Cardiac fibroblast (primary cell): Measurements from ENCODE around the gene ZNF827.

Experiments
- DNase-seq, 2 donors: peaks; one replicate each; pipeline versions ENCODE4 v3.0.0 to v3.0.0-alpha.2; 2010; ENCODE audit warnings: low read depth in 2 of 2
- H3K4me3 ChIP-seq, 2 donors: replicated peaks in 1 of 2; 1 replicate in 1 of 2; 2 replicates in 1 of 2; pipeline ENCODE4 v1.5.1; 2011; ENCODE audit warnings: low read depth in 2 of 2, low read length in 2 of 2, mild to moderate bottlenecking in 2 of 2, moderate library complexity in 1 of 2
- TF ChIP-seq, protein P1 (sequence below): IDR thresholded peaks from one replicate; pipeline ENCODE4 v1.5.1; 2011; ENCODE audit warnings: low read depth, mild to moderate bottlenecking, low read length, inconsistent platforms

ZNF827 gene

DNA sequence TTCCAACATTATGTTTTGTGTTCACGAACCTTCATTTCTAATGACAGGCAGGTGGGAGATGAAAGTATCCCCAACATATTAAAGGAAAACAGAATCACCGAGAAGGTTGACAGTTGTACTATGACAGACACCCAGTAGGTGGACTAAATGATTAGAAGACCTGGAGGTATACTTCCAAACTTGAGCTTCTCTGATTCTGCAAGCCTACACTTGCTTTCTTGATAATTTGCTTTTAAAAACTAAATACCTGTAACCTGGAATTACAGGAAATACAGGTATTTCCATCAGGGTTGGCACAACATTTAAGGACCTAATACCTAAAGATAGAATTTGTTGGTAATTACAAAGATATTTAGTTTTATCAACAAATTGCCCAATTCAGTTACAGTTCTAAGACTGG is 215.3 kb downstream of the ZNF827 start:
- TF ChIP-seq, protein P1, sequence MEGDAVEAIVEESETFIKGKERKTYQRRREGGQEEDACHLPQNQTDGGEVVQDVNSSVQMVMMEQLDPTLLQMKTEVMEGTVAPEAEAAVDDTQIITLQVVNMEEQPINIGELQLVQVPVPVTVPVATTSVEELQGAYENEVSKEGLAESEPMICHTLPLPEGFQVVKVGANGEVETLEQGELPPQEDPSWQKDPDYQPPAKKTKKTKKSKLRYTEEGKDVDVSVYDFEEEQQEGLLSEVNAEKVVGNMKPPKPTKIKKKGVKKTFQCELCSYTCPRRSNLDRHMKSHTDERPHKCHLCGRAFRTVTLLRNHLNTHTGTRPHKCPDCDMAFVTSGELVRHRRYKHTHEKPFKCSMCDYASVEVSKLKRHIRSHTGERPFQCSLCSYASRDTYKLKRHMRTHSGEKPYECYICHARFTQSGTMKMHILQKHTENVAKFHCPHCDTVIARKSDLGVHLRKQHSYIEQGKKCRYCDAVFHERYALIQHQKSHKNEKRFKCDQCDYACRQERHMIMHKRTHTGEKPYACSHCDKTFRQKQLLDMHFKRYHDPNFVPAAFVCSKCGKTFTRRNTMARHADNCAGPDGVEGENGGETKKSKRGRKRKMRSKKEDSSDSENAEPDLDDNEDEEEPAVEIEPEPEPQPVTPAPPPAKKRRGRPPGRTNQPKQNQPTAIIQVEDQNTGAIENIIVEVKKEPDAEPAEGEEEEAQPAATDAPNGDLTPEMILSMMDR, result no peak
- no peak for DNase-seq
- no peak overlapping the region for H3K4me3 ChIP-seq

DNA sequence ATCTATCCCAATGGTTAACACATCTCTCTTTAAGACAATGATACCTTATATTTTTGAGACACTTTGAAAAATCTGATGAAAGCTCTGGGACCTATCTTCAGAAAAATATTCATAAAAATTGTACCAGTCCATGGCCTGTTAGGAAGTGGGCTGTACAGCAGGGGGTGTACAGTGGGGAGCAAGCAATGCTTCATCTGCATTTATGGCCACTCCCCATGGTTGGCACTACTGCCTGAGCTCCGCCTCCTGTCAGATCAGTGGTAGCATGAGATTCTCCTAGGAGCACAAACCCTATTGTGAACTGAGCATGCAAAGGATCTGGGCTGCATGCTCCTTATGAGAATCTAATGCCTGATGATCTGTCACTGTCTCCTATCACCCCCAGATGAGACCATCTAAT is 216.1 kb downstream of the ZNF827 start:
- no peak overlapping the region for H3K4me3 ChIP-seq
- TF ChIP-seq, protein P1, result no peak

DNA sequence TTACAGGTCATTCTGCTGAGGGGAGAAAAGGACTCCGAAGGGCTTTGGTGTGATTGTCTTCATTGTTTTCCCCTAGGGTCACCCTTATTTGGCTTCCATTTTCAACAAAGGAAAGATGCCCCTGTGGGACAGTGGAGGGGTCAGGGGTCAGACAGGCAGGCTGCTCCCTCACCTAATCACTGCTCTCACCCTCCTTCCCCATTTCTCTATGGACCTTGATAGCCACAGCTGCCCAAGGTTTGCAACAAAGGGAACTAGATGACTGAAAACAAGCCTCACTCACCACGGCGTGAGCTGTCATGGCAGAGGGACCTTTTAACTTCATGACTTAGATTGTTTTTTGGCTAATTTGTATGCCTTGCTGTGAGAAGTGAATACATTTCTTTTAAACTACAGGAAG is 218.0 kb downstream of the ZNF827 start:
- H3K4me3 ChIP-seq, result no peak overlapping the region
- TF ChIP-seq, protein P1, result no peak
- no peak for DNase-seq

More for the DNA sequence above, 216.1 kb downstream of the ZNF827 start:
- no peak for DNase-seq

DNA sequence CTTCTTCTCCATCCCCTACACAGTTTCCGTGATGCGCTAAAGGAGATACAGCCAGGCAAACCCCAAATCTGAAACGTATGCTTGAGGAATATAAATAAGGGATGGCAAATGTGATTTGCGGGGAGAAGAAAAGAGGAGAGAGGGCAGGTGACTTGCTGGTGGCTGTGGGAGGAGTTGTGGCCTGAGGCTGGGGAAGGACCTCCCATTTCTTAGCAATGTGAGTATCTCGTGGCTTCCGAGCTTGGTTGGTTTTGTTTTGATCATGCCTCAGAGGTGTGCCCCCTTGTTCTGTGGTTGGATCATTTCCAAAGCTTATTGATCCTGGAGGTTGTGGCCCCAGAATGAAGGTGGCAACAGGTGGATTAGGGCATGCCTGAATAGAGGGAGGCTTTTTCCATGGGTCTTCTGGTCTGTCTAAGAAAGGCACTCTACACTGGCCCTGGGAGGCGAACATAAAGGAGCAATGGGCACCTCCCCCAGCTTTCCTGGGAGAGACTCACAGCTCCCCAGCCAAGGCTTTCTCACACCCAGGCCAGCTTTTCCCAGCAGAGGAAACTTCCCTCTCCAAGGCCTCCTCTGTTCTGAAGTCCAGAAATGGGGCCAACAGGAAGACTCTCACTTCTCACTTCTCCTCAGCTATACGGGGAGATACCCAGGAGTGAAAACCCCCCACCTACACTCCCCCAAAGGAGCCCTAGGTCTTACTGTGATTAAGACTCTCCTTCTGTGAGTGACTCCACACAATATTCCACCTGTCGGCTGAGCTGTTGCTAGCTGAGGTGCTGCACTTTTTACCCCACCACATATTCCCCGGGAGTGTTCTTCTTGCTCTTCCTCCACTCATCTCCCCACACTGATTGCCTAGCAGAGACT is 218.6 kb downstream of the ZNF827 start:
- DNase-seq, result no peak
- TF ChIP-seq, protein P1, result no peak
- H3K4me3 ChIP-seq, result no peak overlapping the region

DNA sequence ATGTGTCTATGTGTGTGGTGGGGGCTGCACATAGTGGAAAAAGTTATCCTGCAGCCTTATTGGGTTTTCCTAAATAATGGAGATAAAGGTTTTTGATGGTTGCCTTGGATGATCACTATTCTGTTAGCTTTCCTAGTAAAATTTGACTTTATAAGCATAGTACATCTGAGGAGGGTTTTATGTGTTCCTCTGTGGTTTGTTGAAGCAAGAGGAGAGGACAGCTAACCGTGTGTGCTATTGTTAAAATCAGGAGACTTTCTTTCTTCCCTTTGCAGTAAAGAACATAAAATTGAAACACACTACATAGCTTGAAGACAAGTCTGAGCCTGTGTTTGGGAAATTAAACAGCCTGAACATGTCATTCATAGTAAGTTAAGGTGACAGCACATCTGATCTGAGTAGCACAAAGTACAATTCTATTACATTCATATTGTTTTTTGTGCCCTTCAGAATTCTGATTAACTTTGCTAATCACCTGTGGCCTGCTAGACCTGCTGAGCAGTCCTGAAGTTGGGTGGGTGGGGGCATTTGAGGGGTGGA is 221.9 kb downstream of the ZNF827 start:
- DNase-seq, result no peak
- H3K4me3 ChIP-seq, result no peak overlapping the region
- TF ChIP-seq, protein P1, result no peak

DNA sequence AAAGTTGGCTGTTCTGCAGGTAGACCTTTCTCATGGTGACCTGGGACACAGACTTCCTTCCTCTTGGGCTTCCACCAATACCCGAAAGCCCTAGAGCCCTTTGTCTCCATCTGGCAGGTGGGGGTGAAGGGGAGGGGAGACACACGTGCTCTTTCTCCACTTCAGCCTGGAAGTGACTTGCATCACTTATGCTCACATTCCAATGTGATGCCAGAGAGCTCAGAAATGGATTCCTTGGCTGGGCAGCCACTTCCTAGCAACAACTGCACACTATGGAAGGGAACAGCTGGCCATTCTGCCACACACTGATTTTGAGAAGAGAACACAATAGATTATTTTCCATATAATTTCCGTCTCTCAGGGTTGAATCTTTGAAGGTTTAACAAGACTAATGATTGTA is 222.4 kb downstream of the ZNF827 start:
- peak; percentile 53 to 57 for DNase-seq
- TF ChIP-seq, protein P1, result no peak
- H3K4me3 ChIP-seq, result no peak overlapping the region
